ENCODE results near the gene PPP1R26.
"Not testable (repeated sequence)": the region's sequence is repeated elsewhere in the genome, so short reads cannot be mapped to it uniquely, and the experiment has no call there.

The PPP1R26 gene

GRCh38 chr9:135526089-135526729, 46.6 kb downstream of the PPP1R26 start:
- H2BK120ac ChIP-seq (ENCODE audit: insufficient read depth, low read length, poor library complexity): no peak overlapping the region
- no peak overlapping the region for H3K4ac ChIP-seq (ENCODE audit: low read depth, low read length)
- WGBS (ENCODE audit: extremely low coverage, insufficient coverage, insufficient read length): no CpG with 5 or more reads among the region's 11 CpGs
- no peak overlapping the region for H4K91ac ChIP-seq (ENCODE audit: low read depth, low read length)
- no peaks in the 10 kb centered on the region for H3K36me3 ChIP-seq (ENCODE audit: control insufficient read depth in 1 of 2, insufficient read depth in 2 of 2, low read length in 2 of 2)
- no peak overlapping the region for H4K8ac ChIP-seq (ENCODE audit: low read depth, low read length)
- no peaks in the 10 kb centered on the region for H3K79me2 ChIP-seq (ENCODE audit: control insufficient read depth, insufficient read depth, low read length, poor library complexity)
- H3K9me3 ChIP-seq (ENCODE audit: insufficient read depth, low read depth, low read length): no peaks in the 10 kb centered on the region
- H3K4me1 ChIP-seq (ENCODE audit: control insufficient read depth in 1 of 2, insufficient read depth in 2 of 2, low read length in 2 of 2): peaks cover 12 to 18% of the 10 kb centered on the region in 2 experiments
- H3K4me2 ChIP-seq (ENCODE audit: low read length): no peak overlapping the region
- H3K27me3 ChIP-seq (ENCODE audit: insufficient read depth, low read length): no peaks in the 10 kb centered on the region
- no peak overlapping the region for H3K23ac ChIP-seq (ENCODE audit: low read length)
- H2BK5ac ChIP-seq (ENCODE audit: low read depth, low read length, poor library complexity): no peak overlapping the region
- no peak overlapping the region for H2AK5ac ChIP-seq (ENCODE audit: low read length)
- no peak overlapping the region for H3K27ac ChIP-seq (ENCODE audit: low read depth, low read length)
- no peak overlapping the region for H3K18ac ChIP-seq (ENCODE audit: low read length)
- no peaks in the 10 kb centered on the region for H3K79me1 ChIP-seq (ENCODE audit: low read length)
- no peak for DNase-seq
- H2BK12ac ChIP-seq (ENCODE audit: low read length): no peak overlapping the region
- H3K9ac ChIP-seq (ENCODE audit: low read length): no peak overlapping the region
- H4K12ac ChIP-seq (ENCODE audit: low read depth, low read length): no peak overlapping the region
- no peak overlapping the region for H3K4me3 ChIP-seq (ENCODE audit: low read depth, low read length)
- H2AFZ ChIP-seq (ENCODE audit: insufficient read depth, low read length, poor library complexity): no peak overlapping the region
- H3K14ac ChIP-seq (ENCODE audit: low read length): no peak overlapping the region

DNA sequence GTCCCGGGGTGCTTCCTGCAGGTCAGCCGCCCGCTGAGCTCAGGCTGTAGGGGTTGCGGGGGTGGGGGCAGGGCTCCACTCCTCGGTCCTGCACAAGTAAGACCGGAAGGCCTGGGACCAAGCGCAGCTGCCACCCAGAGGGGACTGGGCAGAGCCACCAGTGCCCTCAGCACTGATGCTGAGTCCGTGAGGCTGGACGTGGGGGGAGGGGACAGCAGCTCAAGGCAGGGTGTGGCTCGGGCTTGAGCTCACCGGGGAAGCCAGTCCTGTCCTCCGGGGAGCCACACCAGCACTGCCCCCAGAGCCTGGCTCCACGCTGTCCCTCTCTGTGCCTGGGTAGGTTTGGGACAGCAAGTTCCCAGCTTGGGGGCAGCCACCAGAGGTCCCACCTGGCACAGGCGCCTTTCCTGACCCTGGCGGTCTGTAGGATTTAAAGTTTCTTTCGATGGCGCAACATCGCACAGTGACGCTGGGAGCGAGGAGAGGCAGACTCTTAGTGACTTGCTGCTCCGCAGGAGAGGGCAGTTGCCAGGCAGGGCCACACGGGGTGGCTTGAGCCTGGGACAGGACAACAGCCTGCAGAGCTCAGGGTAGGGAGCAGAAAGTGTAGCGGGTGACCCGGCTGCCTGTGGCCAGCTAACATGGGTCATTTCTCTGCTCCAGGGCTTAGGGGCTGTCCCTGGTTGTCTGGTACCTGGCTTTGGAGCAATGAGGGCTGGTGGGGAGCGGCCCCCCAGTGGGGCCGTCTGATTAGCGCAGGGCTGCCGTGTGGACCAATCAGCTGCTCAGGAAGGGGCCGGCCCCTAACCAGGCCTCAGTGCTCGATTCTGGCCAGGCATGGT, 47.4 kb downstream of the PPP1R26 start:
- no peak overlapping the region for H3K4ac ChIP-seq (ENCODE audit: low read depth, low read length)
- no peak overlapping the region for H2AK5ac ChIP-seq (ENCODE audit: low read length)
- no peak overlapping the region for H2BK12ac ChIP-seq (ENCODE audit: low read length)
- H3K4me1 ChIP-seq (ENCODE audit: control insufficient read depth in 1 of 2, insufficient read depth in 2 of 2, low read length in 2 of 2): peaks cover 12 to 18% of the 10 kb centered on the region in 2 experiments
- H3K27ac ChIP-seq (ENCODE audit: low read depth, low read length): no peak overlapping the region
- H3K79me2 ChIP-seq (ENCODE audit: control insufficient read depth, insufficient read depth, low read length, poor library complexity): no peaks in the 10 kb centered on the region
- no peak overlapping the region for H3K14ac ChIP-seq (ENCODE audit: low read length)
- H4K91ac ChIP-seq (ENCODE audit: low read depth, low read length): no peak overlapping the region
- no peak overlapping the region for H2BK5ac ChIP-seq (ENCODE audit: low read depth, low read length, poor library complexity)
- H3K23ac ChIP-seq (ENCODE audit: low read length): no peak overlapping the region
- no peaks in the 10 kb centered on the region for H3K9me3 ChIP-seq (ENCODE audit: insufficient read depth, low read depth, low read length)
- H3K18ac ChIP-seq (ENCODE audit: low read length): no peak overlapping the region
- DNase-seq: no peak
- H3K79me1 ChIP-seq (ENCODE audit: low read length): no peaks in the 10 kb centered on the region
- no peaks in the 10 kb centered on the region for H3K27me3 ChIP-seq (ENCODE audit: insufficient read depth, low read length)
- H3K4me3 ChIP-seq (ENCODE audit: low read depth, low read length): no peak overlapping the region
- no peak overlapping the region for H3K9ac ChIP-seq (ENCODE audit: low read length)
- no peak overlapping the region for H2AFZ ChIP-seq (ENCODE audit: insufficient read depth, low read length, poor library complexity)
- no peak overlapping the region for H2BK120ac ChIP-seq (ENCODE audit: insufficient read depth, low read length, poor library complexity)
- peak overlapping the region; percentile 32 for H4K8ac ChIP-seq (ENCODE audit: low read depth, low read length)
- no peak overlapping the region for H4K12ac ChIP-seq (ENCODE audit: low read depth, low read length)
- no peak overlapping the region for H3K4me2 ChIP-seq (ENCODE audit: low read length)
- H3K36me3 ChIP-seq (ENCODE audit: control insufficient read depth in 1 of 2, insufficient read depth in 2 of 2, low read length in 2 of 2): no peaks in the 10 kb centered on the region
- no CpG with 5 or more reads among the region's 30 CpGs for WGBS (ENCODE audit: extremely low coverage, insufficient coverage, insufficient read length)

DNA sequence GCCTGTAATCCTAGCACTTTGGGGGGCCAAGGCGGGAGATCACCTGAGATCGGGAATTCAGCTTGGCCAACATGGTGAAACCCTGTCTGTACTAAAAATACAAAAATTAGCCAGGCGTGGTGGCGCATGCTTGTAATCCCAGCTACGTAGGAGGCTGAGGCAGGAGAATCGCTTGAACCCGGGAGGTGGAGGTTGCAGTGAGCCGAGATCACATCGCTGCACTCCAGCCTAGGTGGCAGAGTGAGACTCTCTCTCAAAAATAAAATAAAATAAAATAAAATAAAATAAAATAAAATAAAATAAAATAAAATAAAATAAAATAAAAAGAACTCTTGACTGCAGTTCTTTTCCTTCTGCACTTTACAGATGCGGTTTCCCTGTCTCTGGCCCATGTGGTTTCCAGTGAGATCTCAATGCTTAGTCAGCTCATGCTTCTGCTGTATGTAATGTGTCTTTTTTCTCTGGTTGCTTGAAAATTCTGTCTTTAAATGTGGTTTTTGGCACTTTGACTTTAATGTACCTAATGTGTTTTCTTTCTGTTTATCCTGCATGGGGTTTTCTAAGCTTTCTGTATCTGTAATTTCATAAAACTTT, 49.4 kb downstream of the PPP1R26 start:
- not testable (repeated sequence) for H3K4me2 ChIP-seq (ENCODE audit: low read length); H3K9ac ChIP-seq (ENCODE audit: low read length); H4K12ac ChIP-seq (ENCODE audit: low read depth, low read length); H3K4me1 ChIP-seq (ENCODE audit: control insufficient read depth in 1 of 2, insufficient read depth in 2 of 2, low read length in 2 of 2); H3K14ac ChIP-seq (ENCODE audit: low read length); H3K9me3 ChIP-seq (ENCODE audit: insufficient read depth, low read depth, low read length); H4K8ac ChIP-seq (ENCODE audit: low read depth, low read length); H2BK12ac ChIP-seq (ENCODE audit: low read length); H3K27me3 ChIP-seq (ENCODE audit: insufficient read depth, low read length); H3K79me2 ChIP-seq (ENCODE audit: control insufficient read depth, insufficient read depth, low read length, poor library complexity); H3K79me1 ChIP-seq (ENCODE audit: low read length); H3K4ac ChIP-seq (ENCODE audit: low read depth, low read length); DNase-seq; H2BK120ac ChIP-seq (ENCODE audit: insufficient read depth, low read length, poor library complexity); H3K4me3 ChIP-seq (ENCODE audit: low read depth, low read length); H3K23ac ChIP-seq (ENCODE audit: low read length); H2BK5ac ChIP-seq (ENCODE audit: low read depth, low read length, poor library complexity); H3K36me3 ChIP-seq (ENCODE audit: control insufficient read depth in 1 of 2, insufficient read depth in 2 of 2, low read length in 2 of 2); H2AK5ac ChIP-seq (ENCODE audit: low read length); H3K27ac ChIP-seq (ENCODE audit: low read depth, low read length); H4K91ac ChIP-seq (ENCODE audit: low read depth, low read length); H3K18ac ChIP-seq (ENCODE audit: low read length); H2AFZ ChIP-seq (ENCODE audit: insufficient read depth, low read length, poor library complexity)
- no CpG with 5 or more reads among the region's 10 CpGs for WGBS (ENCODE audit: extremely low coverage, insufficient coverage, insufficient read length)

- WGBS (ENCODE audit: extremely low coverage, insufficient coverage, insufficient read length): no CpG with 5 or more reads among the region's 5 CpGs
- H2BK5ac ChIP-seq (ENCODE audit: low read depth, low read length, poor library complexity): no peak overlapping the region
- no peak overlapping the region for H3K4me3 ChIP-seq (ENCODE audit: low read depth, low read length)
- no peak overlapping the region for H3K4me2 ChIP-seq (ENCODE audit: low read length)
- H4K91ac ChIP-seq (ENCODE audit: low read depth, low read length): no peak overlapping the region
- H3K9me3 ChIP-seq (ENCODE audit: insufficient read depth, low read depth, low read length): no peaks in the 10 kb centered on the region
- no peak overlapping the region for H2AK5ac ChIP-seq (ENCODE audit: low read length)
- H3K9ac ChIP-seq (ENCODE audit: low read length): no peak overlapping the region
- peaks cover 2% of the 10 kb centered on the region for H3K79me1 ChIP-seq (ENCODE audit: low read length)
- H3K18ac ChIP-seq (ENCODE audit: low read length): no peak overlapping the region
- no peak overlapping the region for H4K8ac ChIP-seq (ENCODE audit: low read depth, low read length)
- H3K27ac ChIP-seq (ENCODE audit: low read depth, low read length): no peak overlapping the region
- H3K23ac ChIP-seq (ENCODE audit: low read length): no peak overlapping the region
- H3K27me3 ChIP-seq (ENCODE audit: insufficient read depth, low read length): no peaks in the 10 kb centered on the region
- H2BK120ac ChIP-seq (ENCODE audit: insufficient read depth, low read length, poor library complexity): no peak overlapping the region
- no peak overlapping the region for H2AFZ ChIP-seq (ENCODE audit: insufficient read depth, low read length, poor library complexity)
- no peak overlapping the region for H4K12ac ChIP-seq (ENCODE audit: low read depth, low read length)
- H2BK12ac ChIP-seq (ENCODE audit: low read length): no peak overlapping the region
- no peak overlapping the region for H3K4ac ChIP-seq (ENCODE audit: low read depth, low read length)
- no peak overlapping the region for H3K14ac ChIP-seq (ENCODE audit: low read length)
- H3K79me2 ChIP-seq (ENCODE audit: control insufficient read depth, insufficient read depth, low read length, poor library complexity): no peaks in the 10 kb centered on the region
- DNase-seq: no peak
- no peaks in the 10 kb centered on the region for H3K36me3 ChIP-seq (ENCODE audit: control insufficient read depth in 1 of 2, insufficient read depth in 2 of 2, low read length in 2 of 2)
- H3K4me1 ChIP-seq (ENCODE audit: control insufficient read depth in 1 of 2, insufficient read depth in 2 of 2, low read length in 2 of 2): peaks cover 4% of the 10 kb centered on the region in 2 experiments
Observed at GRCh38 chr9:135530146-135530545, 50.6 kb downstream of the PPP1R26 start.

All from trophoblast cell (in vitro differentiated cells and primary cell).